ENCODE measurements around the gene FBXL20.

The FBXL20 gene

DNA sequence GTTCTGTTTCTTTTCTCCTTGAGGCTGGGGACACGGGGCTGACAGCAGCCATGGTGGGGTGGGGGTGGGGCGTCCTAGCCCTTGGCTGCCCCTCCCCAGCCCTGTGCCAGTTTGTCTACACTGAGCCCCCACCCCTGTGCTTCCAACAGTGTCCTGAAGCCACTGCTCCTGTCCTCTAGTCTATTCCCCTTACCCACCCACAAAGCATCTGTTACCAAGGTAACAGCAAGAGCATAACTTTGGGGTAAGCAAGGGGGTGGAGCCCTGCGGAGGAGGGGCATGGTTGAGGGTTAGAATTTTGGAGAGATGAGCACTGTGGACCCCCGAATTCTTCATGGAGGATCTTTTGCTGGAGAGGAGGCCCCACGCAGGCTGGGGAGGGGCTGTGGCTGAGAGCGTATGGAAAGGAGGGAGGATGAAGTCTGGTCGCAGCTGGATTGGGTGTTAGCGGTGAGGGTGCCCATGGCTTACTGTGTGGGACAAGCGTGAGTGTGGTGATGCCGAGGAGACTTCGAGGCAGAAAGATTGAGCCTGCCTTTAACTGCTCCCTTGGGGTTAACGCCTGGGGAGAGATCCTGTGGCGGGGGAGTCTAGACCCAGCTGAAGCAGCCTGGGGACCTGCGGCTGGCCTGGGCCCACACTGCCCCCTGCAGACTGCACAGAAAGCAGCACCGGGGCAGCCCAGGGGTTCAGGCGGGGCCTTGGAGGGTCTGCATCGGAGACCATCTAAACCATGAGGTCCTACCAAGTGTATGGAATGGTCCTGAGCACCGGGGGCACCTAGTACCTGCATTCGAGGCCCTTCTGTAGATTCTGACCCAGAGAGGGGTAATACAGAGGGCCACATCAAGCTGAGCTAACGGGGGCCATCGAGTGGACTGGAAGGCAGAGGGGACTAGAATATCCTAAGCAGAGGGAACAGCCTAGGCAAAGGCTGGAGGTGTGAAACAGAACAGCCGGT, 169.6 kb downstream of the FBXL20 start:
- TF ChIP-seq GATA2 (IDR thresholded peaks at IDR 0.05; ENCODE audit: low read depth, low read length) (no peak), GATA3 (IDR thresholded peaks at IDR 0.05; ENCODE audit: low read depth, low read length) (no peak)

- TF ChIP-seq GATA3 (IDR thresholded peaks at IDR 0.05; ENCODE audit: low read depth, low read length) (no peak), GATA2 (IDR thresholded peaks at IDR 0.05; ENCODE audit: low read depth, low read length) (no peak)
These were observed 170.3 kb downstream of the FBXL20 start for GRCh38 chr17:39231091-39231561.

GRCh38 chr17:39230361-39230760, 171.1 kb downstream of the FBXL20 start:
- TF ChIP-seq GATA3 (IDR thresholded peaks at IDR 0.05; ENCODE audit: low read depth, low read length): no peak
- peak; percentile 48; the same call in 1 of the 2 replicates for TF ChIP-seq GATA2 (IDR thresholded peaks at IDR 0.05; ENCODE audit: low read depth, low read length)

DNA sequence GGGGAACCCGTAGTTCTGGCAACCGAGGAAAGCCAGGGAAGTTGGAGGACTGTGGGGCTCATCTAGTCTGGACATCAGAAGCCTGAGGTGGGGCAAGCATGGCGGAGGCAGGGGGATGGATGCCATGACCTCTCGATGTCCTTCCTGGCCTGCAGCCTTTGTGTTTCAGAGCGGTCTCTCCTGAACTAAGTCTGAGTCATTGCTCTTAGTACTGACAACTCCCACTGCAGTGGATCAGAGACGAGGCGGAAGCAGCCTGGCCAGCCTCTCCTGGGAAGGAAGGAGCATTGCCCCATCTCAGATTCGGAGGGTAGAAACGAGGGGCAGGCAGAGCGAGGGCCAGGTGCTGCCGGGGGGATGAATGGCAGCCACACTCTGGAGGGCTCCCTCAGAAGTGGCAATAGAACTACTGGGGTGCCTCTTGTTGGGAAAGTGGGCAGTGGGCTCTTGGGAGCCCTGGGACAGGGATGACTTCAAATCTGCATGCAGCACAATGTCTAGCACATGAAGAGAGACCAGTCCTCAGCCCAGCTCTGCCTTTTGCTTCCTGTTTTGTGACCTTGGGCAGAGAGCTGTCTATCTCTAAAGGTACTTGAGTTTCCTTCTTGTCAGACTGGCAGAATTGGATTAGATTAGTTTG, 172.0 kb downstream of the FBXL20 start:
- TF ChIP-seq GATA3 (IDR thresholded peaks at IDR 0.05; ENCODE audit: low read depth, low read length) (no peak), GATA2 (IDR thresholded peaks at IDR 0.05; ENCODE audit: low read depth, low read length) (no peak)

DNA sequence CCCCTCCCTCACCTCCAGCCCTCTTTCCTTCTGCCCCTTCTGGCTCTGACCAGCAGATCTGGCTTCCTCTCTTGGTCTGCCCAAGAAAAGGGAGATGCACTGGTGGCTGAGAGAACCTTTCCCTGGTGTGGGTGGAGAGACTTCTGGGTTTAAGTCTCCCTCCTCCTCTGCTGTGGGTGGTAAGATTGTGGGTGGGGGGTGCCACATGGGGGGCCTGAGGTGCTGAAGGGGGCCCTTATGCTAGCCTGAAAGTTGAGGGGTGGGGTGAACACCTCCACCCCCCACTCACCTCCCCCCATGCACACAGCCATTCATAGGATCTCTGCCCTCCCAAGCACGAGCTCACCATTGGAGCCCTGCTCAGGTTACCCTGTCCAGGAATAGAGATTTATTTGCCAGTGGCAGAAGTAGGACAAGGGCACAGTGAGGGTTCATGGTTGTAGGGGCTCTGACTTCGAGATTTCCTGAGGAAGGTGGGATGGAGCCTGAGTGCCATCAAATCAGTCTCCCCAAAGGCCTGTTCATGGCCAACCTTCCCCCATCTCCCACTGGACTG, 174.0 kb downstream of the FBXL20 start:
- TF ChIP-seq GATA2 (IDR thresholded peaks at IDR 0.05; ENCODE audit: low read depth, low read length) (no peak), GATA3 (IDR thresholded peaks at IDR 0.05; ENCODE audit: low read depth, low read length) (no peak)

- TF ChIP-seq GATA2 (IDR thresholded peaks at IDR 0.05; ENCODE audit: low read depth, low read length) (no peak), GATA3 (IDR thresholded peaks at IDR 0.05; ENCODE audit: low read depth, low read length) (no peak)
These were observed 175.3 kb downstream of the FBXL20 start for GRCh38 chr17:39225959-39226683.

DNA sequence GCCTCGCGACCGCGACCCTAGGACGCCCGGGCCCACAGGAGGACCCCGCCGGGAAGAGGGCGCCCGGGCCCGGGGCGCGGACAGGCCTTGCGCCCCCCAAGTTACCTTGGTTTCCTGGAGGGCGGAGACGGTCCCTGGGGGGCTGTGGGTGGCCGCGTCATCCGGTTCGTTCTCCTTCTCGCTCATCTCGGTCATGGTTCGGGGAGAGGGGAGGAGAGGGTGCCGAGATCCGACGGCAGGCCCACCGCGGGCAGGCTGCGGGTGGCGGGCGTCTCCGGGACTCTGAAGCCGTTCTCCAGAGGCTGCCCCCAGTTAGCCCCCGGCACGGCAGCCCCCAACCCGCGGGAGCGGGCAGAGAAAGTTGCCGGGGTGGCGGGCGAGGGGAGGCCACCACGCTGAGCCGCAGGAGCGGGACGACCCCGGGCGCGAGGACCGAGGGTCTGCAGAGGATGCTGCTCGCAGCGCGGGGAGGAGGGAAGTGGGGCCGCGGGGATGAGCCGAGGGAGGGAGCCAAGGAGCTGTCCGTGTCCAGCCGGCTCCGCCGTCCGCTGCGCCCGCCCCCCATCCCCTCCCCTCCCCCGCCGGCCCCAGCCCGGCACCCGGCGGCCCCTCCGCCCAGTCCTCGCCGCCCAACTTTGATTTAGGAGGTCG, 176.0 kb downstream of the FBXL20 start, which contains the start of gene STAC2:
Gene STAC2, minus strand, starts transcription at position 638 of the 651 bp plus-strand sequence. Its CDS starts 443 bp downstream, at position 195.
- TF ChIP-seq GATA3 (IDR thresholded peaks at IDR 0.05; ENCODE audit: low read depth, low read length): no peak
- TF ChIP-seq GATA2 (IDR thresholded peaks at IDR 0.05; ENCODE audit: low read depth, low read length): no peak

- TF ChIP-seq GATA3 (IDR thresholded peaks at IDR 0.05; ENCODE audit: low read depth, low read length): no peak
- no peak for TF ChIP-seq GATA2 (IDR thresholded peaks at IDR 0.05; ENCODE audit: low read depth, low read length)
These were observed 176.6 kb downstream of the FBXL20 start for GRCh38 chr17:39224778-39225307.

DNA sequence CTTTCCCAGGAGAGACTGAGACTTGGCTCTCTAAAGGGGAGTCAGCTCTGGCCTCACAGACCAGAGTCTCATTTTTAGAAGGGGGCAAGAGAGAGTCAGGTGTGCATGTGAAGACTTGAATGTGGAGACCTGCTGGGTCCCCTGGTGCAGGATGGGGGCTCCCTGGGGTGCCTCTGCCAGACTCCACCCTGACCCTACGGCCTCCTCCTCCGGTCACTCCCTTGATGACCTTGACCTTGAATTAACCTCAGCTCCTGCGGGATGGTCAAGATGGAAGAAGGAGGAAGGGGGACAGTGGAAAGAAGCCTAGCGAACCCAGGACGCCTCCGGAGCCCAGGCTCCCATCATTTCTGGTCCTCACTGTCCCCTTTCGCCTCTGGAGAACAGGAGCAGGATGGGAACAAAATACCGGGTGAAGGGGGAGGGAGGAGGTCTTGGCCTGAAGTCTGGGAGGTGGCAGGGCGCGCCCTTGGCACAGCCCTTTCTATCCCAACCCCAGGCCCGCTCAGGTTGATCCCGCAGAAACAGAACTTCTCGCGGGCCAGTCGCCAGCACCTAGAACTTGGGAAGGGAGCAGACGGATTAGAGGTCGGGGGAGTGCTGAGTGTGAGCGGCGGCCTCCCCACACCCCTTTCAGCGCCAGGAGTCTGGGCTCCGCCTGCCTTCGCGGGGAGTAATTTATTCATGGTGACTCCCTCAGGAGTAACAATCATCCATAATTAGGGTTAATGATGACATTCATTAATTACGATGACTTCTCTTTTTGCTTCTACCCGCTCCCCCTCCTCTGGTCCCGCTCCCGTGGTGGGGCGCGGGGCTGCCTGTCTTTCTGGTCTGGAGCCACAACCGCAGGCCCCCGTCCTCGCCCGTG, 177.3 kb downstream of the FBXL20 start:
- TF ChIP-seq GATA2 (IDR thresholded peaks at IDR 0.05; ENCODE audit: low read depth, low read length) (no peak), GATA3 (IDR thresholded peaks at IDR 0.05; ENCODE audit: low read depth, low read length) (no peak)

DNA sequence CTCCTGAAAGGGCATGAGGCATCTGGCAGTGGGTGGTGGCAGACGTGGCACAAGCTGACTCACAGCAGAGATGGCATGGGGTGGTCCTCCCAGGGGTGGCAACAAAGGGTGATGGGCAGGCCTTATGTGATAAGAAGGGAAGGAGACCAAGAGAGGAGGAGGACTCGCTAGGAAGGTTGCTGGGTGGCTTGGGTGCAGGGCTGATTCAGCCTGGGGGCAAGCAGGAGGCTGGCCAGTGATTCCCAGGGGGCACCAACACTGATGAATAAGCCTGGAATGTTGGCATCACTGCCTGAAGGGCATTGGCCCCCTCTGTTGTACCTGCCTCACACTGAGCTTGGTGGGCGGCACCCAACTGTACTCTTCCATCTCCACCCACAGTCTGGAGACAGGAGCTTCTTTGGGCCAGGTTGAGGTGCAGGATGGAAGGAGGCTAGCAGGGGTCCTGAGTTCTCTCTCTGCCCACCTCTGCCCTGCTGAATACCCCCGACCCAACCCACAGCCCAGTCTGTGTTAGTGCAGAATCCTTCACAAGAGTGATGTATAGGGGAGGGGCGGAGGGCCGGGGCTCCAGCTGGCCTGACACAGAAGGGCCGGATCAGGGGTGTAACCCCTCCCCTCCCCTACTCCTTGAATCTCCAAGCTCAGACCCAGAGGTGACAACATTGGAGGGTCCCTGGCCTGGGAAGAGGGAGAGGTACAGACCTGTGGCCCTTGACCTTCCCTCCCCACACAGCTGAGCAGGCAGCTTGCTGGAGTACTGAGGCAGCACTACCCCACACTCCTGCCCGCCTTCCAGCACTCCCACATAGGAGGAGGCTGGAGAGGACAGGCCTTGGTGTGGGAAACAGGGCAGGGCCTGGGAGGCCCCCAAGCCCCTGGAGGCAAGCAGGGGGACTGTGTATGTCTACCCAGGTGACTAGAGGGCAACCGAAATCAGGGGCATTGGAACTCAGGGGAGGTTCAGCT, 178.3 kb downstream of the FBXL20 start:
- TF ChIP-seq GATA3 (IDR thresholded peaks at IDR 0.05; ENCODE audit: low read depth, low read length): no peak
- no peak for TF ChIP-seq GATA2 (IDR thresholded peaks at IDR 0.05; ENCODE audit: low read depth, low read length)

DNA sequence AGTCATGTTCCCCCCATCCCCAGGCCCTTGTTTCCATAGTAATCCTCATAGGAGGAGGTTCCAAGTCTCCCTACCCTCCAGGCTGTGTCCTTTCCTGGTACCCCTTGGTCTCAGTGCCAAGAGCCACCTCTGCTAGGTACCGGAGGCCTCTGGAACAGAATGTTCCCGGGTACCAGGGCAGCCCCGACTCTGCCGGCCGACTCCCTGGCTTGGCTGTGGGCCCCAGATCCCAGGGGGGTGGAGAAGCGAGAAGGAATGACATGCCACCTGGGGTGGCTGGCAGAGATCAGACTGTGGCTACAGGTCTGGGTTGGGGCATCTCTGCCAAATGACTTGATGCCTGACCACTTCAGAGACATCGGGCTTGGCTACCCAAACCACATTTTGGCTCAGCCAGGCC, 179.3 kb downstream of the FBXL20 start:
- TF ChIP-seq GATA2 (IDR thresholded peaks at IDR 0.05; ENCODE audit: low read depth, low read length): no peak
- no peak for TF ChIP-seq GATA3 (IDR thresholded peaks at IDR 0.05; ENCODE audit: low read depth, low read length)
